ENCODE data around the gene ITGA4. TPM values are rescaled to one million over a fixed set of nuclear protein-coding genes. Genes with fewer than 3 reads are reported as not detected.

The ITGA4 gene
- total and polyA plus RNA-seq, 11 donors, result 0.23 to 16.5 (median 1.7) TPM

DNA sequence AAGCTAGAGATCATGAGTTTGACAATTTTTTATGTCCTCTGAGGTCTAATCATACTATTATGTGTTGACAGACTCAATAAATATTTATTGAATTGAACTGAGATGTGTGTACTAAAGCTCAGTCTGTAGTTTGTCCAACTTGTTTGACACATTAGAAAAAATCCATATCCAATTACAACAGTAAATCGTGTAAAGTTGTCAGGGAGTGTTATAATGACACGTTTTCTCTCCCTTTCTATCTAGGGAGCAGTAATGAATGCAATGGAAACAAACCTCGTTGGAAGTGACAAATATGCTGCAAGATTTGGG, 28.4 kb downstream of the ITGA4 start:
- Histone ChIP-seq H3K4me1 (no peaks in the 10 kb centered on the region), H3K9me3 (no peaks in the 10 kb centered on the region), H3K27me3 (no peaks in the 10 kb centered on the region), H3K27ac (no peak overlapping the region), H3K36me3 (peaks cover 0 to 72% (median 0%) of the 10 kb centered on the region in 9 donors), H3K4me3 (no peak overlapping the region)
- intact Hi-C loops (cut with DNase I), result no loop called here
- TF ChIP-seq, protein P1, sequence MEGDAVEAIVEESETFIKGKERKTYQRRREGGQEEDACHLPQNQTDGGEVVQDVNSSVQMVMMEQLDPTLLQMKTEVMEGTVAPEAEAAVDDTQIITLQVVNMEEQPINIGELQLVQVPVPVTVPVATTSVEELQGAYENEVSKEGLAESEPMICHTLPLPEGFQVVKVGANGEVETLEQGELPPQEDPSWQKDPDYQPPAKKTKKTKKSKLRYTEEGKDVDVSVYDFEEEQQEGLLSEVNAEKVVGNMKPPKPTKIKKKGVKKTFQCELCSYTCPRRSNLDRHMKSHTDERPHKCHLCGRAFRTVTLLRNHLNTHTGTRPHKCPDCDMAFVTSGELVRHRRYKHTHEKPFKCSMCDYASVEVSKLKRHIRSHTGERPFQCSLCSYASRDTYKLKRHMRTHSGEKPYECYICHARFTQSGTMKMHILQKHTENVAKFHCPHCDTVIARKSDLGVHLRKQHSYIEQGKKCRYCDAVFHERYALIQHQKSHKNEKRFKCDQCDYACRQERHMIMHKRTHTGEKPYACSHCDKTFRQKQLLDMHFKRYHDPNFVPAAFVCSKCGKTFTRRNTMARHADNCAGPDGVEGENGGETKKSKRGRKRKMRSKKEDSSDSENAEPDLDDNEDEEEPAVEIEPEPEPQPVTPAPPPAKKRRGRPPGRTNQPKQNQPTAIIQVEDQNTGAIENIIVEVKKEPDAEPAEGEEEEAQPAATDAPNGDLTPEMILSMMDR (IDR thresholded peaks at IDR 0.05), result no peak
- TF ChIP-seq POLR2A (IDR thresholded peaks at IDR 0.05), result no peak
- ATAC-seq (no peak), DNase-seq (no peak)
- WGBS, 4 donors, result 60 to 75% (median 71%) methylated on average over 3 of the region's 3 CpGs

DNA sequence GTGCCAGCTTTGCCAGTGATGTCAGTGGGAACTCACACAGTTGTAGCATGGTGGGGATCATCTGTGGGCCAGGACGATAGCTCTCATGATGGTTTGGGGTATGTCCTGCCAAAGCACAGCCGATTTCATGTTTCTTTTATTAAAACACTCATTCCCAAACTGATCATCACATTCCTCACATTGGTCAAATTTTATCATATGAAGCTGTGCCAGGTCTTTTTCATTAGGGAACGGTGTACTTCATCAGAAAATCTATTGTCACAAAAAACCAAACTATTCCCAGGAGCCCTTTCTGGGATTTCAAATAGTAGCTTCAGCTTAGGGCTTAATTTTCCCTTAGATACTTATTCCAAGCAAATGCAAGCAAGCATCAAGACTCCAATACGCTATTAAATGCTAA, 42.0 kb downstream of the ITGA4 start:
- H3K4me1 ChIP-seq, result no peaks in the 10 kb centered on the region
- 72 to 85% (median 78%) methylated on average over 4 of the region's 4 CpGs for WGBS, 4 donors
- DNase-seq (no peak), ATAC-seq (no peak)
- intact Hi-C loops (cut with DNase I), result no loop called here
- TF ChIP-seq POLR2A (IDR thresholded peaks at IDR 0.05), result no peak
- TF ChIP-seq, protein P1 (IDR thresholded peaks at IDR 0.05), result no peak
- H3K27ac ChIP-seq, result no peak overlapping the region
- H3K36me3 ChIP-seq, result peaks cover 0 to 53% (median 0%) of the 10 kb centered on the region in 9 donors
- no peaks in the 10 kb centered on the region for H3K27me3 ChIP-seq
- H3K9me3 ChIP-seq, result no peaks in the 10 kb centered on the region
- no peak overlapping the region for H3K4me3 ChIP-seq

DNA sequence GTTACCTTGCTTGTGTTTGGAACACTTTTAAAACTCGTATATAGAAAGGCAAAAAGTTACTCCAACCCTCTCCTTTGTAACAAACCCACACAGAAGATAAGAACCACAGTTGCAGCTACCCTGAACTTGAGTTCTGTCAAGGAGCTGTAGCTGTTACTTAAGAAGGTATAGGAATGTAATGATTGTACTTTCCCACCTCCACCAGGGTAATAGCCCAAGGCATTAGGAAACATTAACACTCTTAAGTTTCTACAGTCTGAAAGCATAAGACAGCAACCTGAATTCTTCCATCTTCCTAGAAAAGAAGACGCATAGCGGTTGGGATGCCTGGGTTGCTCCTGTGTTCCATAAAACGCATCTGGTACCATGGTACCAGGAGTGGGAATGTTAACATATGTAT, 43.0 kb downstream of the ITGA4 start:
- WGBS, 4 donors, result 80 to 87% (median 86%) methylated on average over 4 of the region's 4 CpGs
- ATAC-seq (no peak), DNase-seq (no peak)
- Histone ChIP-seq H3K27ac (no peak overlapping the region), H3K9me3 (no peaks in the 10 kb centered on the region), H3K36me3 (peaks cover 0 to 44% (median 0%) of the 10 kb centered on the region in 9 donors), H3K4me3 (no peak overlapping the region), H3K27me3 (no peaks in the 10 kb centered on the region), H3K4me1 (no peaks in the 10 kb centered on the region)
- no peak for TF ChIP-seq POLR2A (IDR thresholded peaks at IDR 0.05)
- TF ChIP-seq, protein P1 (IDR thresholded peaks at IDR 0.05), result no peak
- intact Hi-C loops (cut with DNase I), result no loop called here

DNA sequence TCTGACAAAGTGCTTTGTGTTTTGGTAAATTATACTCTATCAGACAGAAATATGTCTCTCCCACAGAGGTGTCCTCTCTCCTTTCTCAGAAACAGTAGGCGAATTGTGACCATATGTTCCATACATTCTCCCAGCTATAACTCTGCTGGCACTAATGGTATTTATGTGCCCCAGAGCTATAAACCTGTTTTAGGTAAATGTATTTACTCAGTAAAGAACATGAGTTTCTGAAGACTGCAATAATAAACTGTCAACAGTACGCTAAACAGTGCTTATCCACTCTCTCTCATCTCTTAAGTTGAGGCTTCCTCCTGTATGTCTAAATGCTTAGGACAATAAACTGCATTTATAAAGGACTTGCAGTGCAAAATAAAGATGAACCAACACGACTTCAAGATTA, 58.5 kb downstream of the ITGA4 start:
- DNase-seq, result no peak
- Histone ChIP-seq H3K4me1 (peaks cover 0 to 7% (median 0%) of the 10 kb centered on the region in 12 donors), H3K27me3 (no peaks in the 10 kb centered on the region), H3K9me3 (no peaks in the 10 kb centered on the region), H3K4me3 (no peak overlapping the region), H3K36me3 (peaks cover 0 to 68% (median 0%) of the 10 kb centered on the region in 9 donors), H3K27ac (no peak overlapping the region)
- TF ChIP-seq, protein P1 (IDR thresholded peaks at IDR 0.05), result no peak
- intact Hi-C loops (cut with DNase I), result no loop called here
- ATAC-seq, result no peak
- 41 to 67% (median 54%) methylated on average over 3 of the region's 3 CpGs for WGBS, 4 donors
